H1 (cell line): ENCODE measurements around the gene SEZ6. TPM values are rescaled to one million over a fixed set of nuclear protein-coding genes. Genes with fewer than 3 reads are reported as not detected.

ENCODE experiments used
- CTCF ChIA-PET: fragments of 300-600 bp; sonication (Branson Sonifier 250); formaldehyde crosslinking; loops from one replicate; lab custom pipeline; 2021; ENCODE audit not compliant: partially characterized antibody; lab: Charles Lee
- POLR2A ChIA-PET: fragments of 300-600 bp; sonication (Branson Sonifier 250); formaldehyde crosslinking; loops from one replicate; lab custom pipeline; 2021; ENCODE audit warnings: inconsistent platforms; ENCODE audit not compliant: partially characterized antibody; lab: Charles Lee
- DNase-seq, 2 experiments: peaks; one replicate each; pipeline versions ENCODE4 v3.0.0 to v3.0.0-alpha.2; 2010 to 2022; ENCODE audit warnings: low spot score in 2 of 2, low read depth in 1 of 2, mixed read lengths in 1 of 2
- FAIRE-seq: peaks from 2 replicates; lab custom pipeline; 2011; peaks lifted over from hg19 to GRCh38; lab: Jason Lieb, UNC
- H2AFZ ChIP-seq: 2 replicates; pipeline ENCODE4 v1.8.1; 2012; ENCODE audit warnings: low read length, inconsistent platforms
- H2AK5ac ChIP-seq: 2 replicates; pipeline ENCODE4 v1.6.1; 2013; ENCODE audit warnings: low read depth, low read length
- H2BK120ac ChIP-seq: replicated peaks from 2 replicates; pipeline ENCODE3; 2013; ENCODE audit warnings: low read depth, low read length, inconsistent platforms
- H2BK12ac ChIP-seq: 2 replicates; pipeline ENCODE4 v1.6.1; 2013; ENCODE audit warnings: low read depth, low read length
- H2BK15ac ChIP-seq: 2 replicates; pipeline ENCODE4 v1.6.1; 2013; ENCODE audit warnings: low read length
- H2BK20ac ChIP-seq: 2 replicates; pipeline ENCODE4 v1.6.1; 2013; ENCODE audit warnings: low read length
- H2BK5ac ChIP-seq: 2 replicates; pipeline ENCODE4 v1.6.1; 2013; ENCODE audit warnings: low read depth, low read length
- H3K14ac ChIP-seq: 2 replicates; pipeline ENCODE4 v1.6.1; 2013; ENCODE audit warnings: inconsistent platforms; ENCODE audit not compliant: insufficient read length
- H3K18ac ChIP-seq: 2 replicates; pipeline ENCODE4 v1.6.1; 2013; ENCODE audit warnings: low read length; ENCODE audit errors: extremely low read depth
- H3K23ac ChIP-seq: 2 replicates; pipeline ENCODE4 v1.6.1; 2013; ENCODE audit warnings: inconsistent platforms; ENCODE audit not compliant: insufficient read length
- H3K23me2 ChIP-seq: 2 replicates; pipeline ENCODE4 v1.6.1; 2013; ENCODE audit warnings: low read depth, low read length
- H3K27ac ChIP-seq: 2 replicates; pipeline ENCODE4 v1.6.1; 2011; ENCODE audit warnings: low read depth, low read length, inconsistent platforms
- H3K27me3 ChIP-seq, 4 experiments: replicated peaks in 1 of 4; 1 replicate in 1 of 4; 2 replicates in 3 of 4; pipeline versions ENCODE4 v1.6.1 to v1.8.1; 2011 to 2013; ENCODE audit warnings: low read length in 3 of 4, mild to moderate bottlenecking in 3 of 4, inconsistent platforms in 2 of 4, mixed read lengths in 2 of 4, moderate library complexity in 1 of 4; ENCODE audit not compliant: control insufficient read depth in 3 of 4, insufficient read depth in 3 of 4; ENCODE audit errors: extremely low read depth in 1 of 4
- H3K36me3 ChIP-seq, 4 experiments: 2 replicates each; pipeline versions ENCODE4 v1.6.1 to v1.8.1; 2011 to 2013; ENCODE audit warnings: mild to moderate bottlenecking in 4 of 4, low read length in 3 of 4, moderate library complexity in 2 of 4, control low read depth in 1 of 4, inconsistent platforms in 1 of 4; ENCODE audit not compliant: insufficient read depth in 4 of 4, control insufficient read depth in 2 of 4
- H3K4ac ChIP-seq: replicated peaks from 2 replicates; pipeline ENCODE3; 2013; ENCODE audit warnings: low read length, low read depth, mixed read lengths, inconsistent platforms; ENCODE audit not compliant: insufficient read length
- H3K4me1 ChIP-seq, 4 experiments: replicated peaks in 1 of 4; 1 replicate in 1 of 4; 2 replicates in 3 of 4; pipeline versions ENCODE4 v1.6.1 to v1.8.1; 2011 to 2013; ENCODE audit warnings: low read length in 3 of 4, inconsistent platforms in 2 of 4, mixed read lengths in 1 of 4; ENCODE audit not compliant: insufficient read depth in 4 of 4, control insufficient read depth in 3 of 4
- H3K4me2 ChIP-seq, 2 experiments: 2 replicates each; pipeline versions ENCODE4 v1.6.1 to v1.8.1; 2011 to 2013; ENCODE audit warnings: low read depth in 2 of 2, low read length in 2 of 2, control low read depth in 1 of 2, inconsistent platforms in 1 of 2, mild to moderate bottlenecking in 1 of 2; ENCODE audit not compliant: insufficient read depth in 1 of 2
- H3K4me3 ChIP-seq, 4 experiments: fragments of 200-600, 300-600 bp in 1 of 4; sonication (generic), shearing (Covaris generic), sonication (Bioruptor Twin) in 1 of 4; 2 replicates each; pipeline versions ENCODE4 v1.5.1 to v1.8.1; 2011 to 2016; ENCODE audit warnings: low read length in 4 of 4, low read depth in 3 of 4, control low read depth in 2 of 4, inconsistent platforms in 2 of 4, mild to moderate bottlenecking in 2 of 4, mixed read lengths in 1 of 4, moderate library complexity in 1 of 4; ENCODE audit not compliant: insufficient read depth in 2 of 4; ENCODE audit errors: extremely low read depth in 1 of 4
- H3K56ac ChIP-seq: replicated peaks from 2 replicates; pipeline ENCODE3; 2013; ENCODE audit warnings: low read depth, mild to moderate bottlenecking, mixed read lengths, low read length, inconsistent platforms; ENCODE audit not compliant: insufficient read length
- H3K79me1 ChIP-seq: 2 replicates; pipeline ENCODE4 v1.6.1; 2013; ENCODE audit warnings: low read depth, low read length, control low read depth
- H3K79me2 ChIP-seq, 2 experiments: 2 replicates each; pipeline versions ENCODE4 v1.6.1 to v1.8.1; 2012 to 2013; ENCODE audit warnings: low read length in 2 of 2, mild to moderate bottlenecking in 2 of 2, inconsistent platforms in 1 of 2; ENCODE audit not compliant: insufficient read depth in 2 of 2, control insufficient read depth in 1 of 2
- H3K9ac ChIP-seq, 4 experiments: replicated peaks in 1 of 4; 1 replicate in 1 of 4; 2 replicates in 3 of 4; pipeline versions ENCODE4 v1.6.1 to v1.8.1; 2011 to 2013; ENCODE audit warnings: low read depth in 3 of 4, low read length in 3 of 4, control low read depth in 2 of 4, mild to moderate bottlenecking in 2 of 4, moderate library complexity in 2 of 4, inconsistent platforms in 1 of 4; ENCODE audit errors: extremely low read depth in 1 of 4
- H3K9me3 ChIP-seq, 2 experiments: 2 replicates each; pipeline versions ENCODE4 v1.6.1 to v1.8.1; 2012 to 2013; ENCODE audit warnings: mild to moderate bottlenecking in 2 of 2, moderate library complexity in 2 of 2, control low read depth in 1 of 2, inconsistent platforms in 1 of 2, low read depth in 1 of 2, low read length in 1 of 2, mixed read lengths in 1 of 2; ENCODE audit not compliant: insufficient read depth in 2 of 2
- H4K20me1 ChIP-seq, 2 experiments: replicated peaks in 1 of 2; 2 replicates each; pipeline versions ENCODE3 to v1.8.1; 2011 to 2013; ENCODE audit warnings: inconsistent platforms in 2 of 2, low read length in 2 of 2, mild to moderate bottlenecking in 1 of 2; ENCODE audit not compliant: insufficient read depth in 2 of 2, control insufficient read depth in 1 of 2
- H4K5ac ChIP-seq: 2 replicates; pipeline ENCODE4 v1.6.1; 2013; ENCODE audit warnings: low read length, low read depth, mixed read lengths, inconsistent platforms; ENCODE audit not compliant: insufficient read length
- H4K8ac ChIP-seq: 2 replicates; pipeline ENCODE4 v1.8.0; 2013; ENCODE audit warnings: mild to moderate bottlenecking, moderate library complexity, low read length, inconsistent platforms; ENCODE audit not compliant: insufficient read depth; ENCODE audit errors: extremely low read depth
- H4K91ac ChIP-seq: replicated peaks from 2 replicates; pipeline ENCODE3; 2013; ENCODE audit warnings: low read length, mixed read lengths, inconsistent platforms; ENCODE audit not compliant: insufficient read length
- FOSL1 ChIP-seq: IDR thresholded peaks from 2 replicates; pipeline ENCODE4 v1.6.1; 2011; ENCODE audit warnings: mild to moderate bottlenecking, low read depth, low read length, moderate library complexity; ENCODE audit not compliant: insufficient read depth
- YY1 ChIP-seq: IDR thresholded peaks from 2 replicates; pipeline ENCODE4 v1.6.1; 2011; ENCODE audit warnings: low read depth, mild to moderate bottlenecking, low read length
- WGBS, 2 experiments: shearing (Covaris generic) in 1 of 2; methylation state at CpG; one replicate each; pipeline versions ENCODE4 v1.1.6 to v1.1.7; 2013 to 2015; ENCODE audit warnings: low lambda C conversion rate in 2 of 2, mixed read lengths in 2 of 2, inconsistent platforms in 1 of 2, low coverage in 1 of 2, missing lambda C conversion rate in 1 of 2; ENCODE audit not compliant: insufficient replicate concordance in 2 of 2, insufficient coverage in 1 of 2, insufficient read length in 1 of 2; ENCODE audit errors: extremely low coverage in 1 of 2, missing lambda C conversion rate in 1 of 2; 5-methylcytosine and 5-hydroxymethylcytosine counted together
- polyA plus RNA-seq, 7 experiments: library from polyadenylated mRNA; depleted of rRNA in 3 of 7; stranded (reverse) in 5 of 7; unstranded in 2 of 7; fragments of >200 nt in 5 of 7; fragments of 200-250 nt in 2 of 7; gene quantifications; 1 replicate in 5 of 7; 2 replicates in 1 of 7; 4 replicates in 1 of 7; pipeline versions ENCODE4 v1.2.1 to v1.2.3, GENCODE V29; 2011 to 2013; ENCODE audit warnings: missing spikeins in 2 of 7, mixed read lengths in 2 of 7
- total RNA-seq: library from RNA; stranded (reverse); fragmentation: NEBNext Ultra II Directional; extraction: Animal tissue kit (Norgen Biotek cat#: 25700); gene quantifications from 2 replicates; pipeline ENCODE4 v1.2.1, GENCODE V29; 2021

SEZ6 gene
- total and polyA plus RNA-seq, 2 of the 8 experiments (the other 6 are each of a cell fraction or from before 2014, with no cell fraction given) = 6.9 to 16.1 TPM

DNA sequence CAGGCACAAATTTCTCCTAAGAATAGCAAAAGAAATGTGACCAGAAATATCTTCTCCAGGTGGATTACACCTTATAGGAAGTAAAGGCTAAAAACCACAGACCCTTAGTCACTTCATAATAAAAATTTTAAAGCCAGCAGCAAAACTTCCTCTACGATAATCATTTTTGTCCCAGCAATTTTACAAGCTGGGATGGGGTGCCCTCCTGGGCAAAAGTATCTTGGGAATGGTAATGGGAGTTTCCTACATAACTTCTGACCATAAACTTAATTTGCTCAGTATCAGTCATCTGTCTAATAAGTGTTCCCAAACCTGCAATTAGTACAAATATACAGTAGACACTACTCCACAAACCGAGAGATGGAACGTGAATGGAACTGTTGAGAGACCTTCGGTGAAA lies 57.5 kb downstream of the SEZ6 start:
- Histone ChIP-seq H3K79me1 (peaks cover 2% of the 10 kb centered on the region), H4K5ac (no peak overlapping the region), H2AK5ac (no peak overlapping the region), H3K23me2 (peaks cover 9% of the 10 kb centered on the region), H3K79me2 (peaks cover 55 to 75% of the 10 kb centered on the region in 2 experiments), H3K14ac (no peak overlapping the region), H3K18ac (no peak overlapping the region), H3K27me3 (no peaks in the 10 kb centered on the region), H2BK20ac (no peak overlapping the region), H3K4me3 (peak overlapping the region; percentile 68 to 97 (median 94)), H3K9ac (peak overlapping the region in 3 of 4 experiments; percentile 39 to 84 (median 81); a peak in 4 of 7 replicates), H4K91ac (no peak overlapping the region), H3K23ac (no peak overlapping the region), H4K20me1 (peaks cover 6 to 10% of the 10 kb centered on the region in 2 experiments), H2BK120ac (no peak overlapping the region), H3K36me3 (peaks cover 0 to 21% (median 2%) of the 10 kb centered on the region in 4 experiments; a peak in 4 of 8 replicates), H3K4me1 (peaks cover 7 to 13% (median 9%) of the 10 kb centered on the region in 4 experiments; a peak in 5 of 7 replicates), H4K8ac (no peak overlapping the region), H3K4me2 (peak overlapping the region; percentile 86 to 89), H3K9me3 (no peaks in the 10 kb centered on the region), H2AFZ (no peak overlapping the region), H2BK15ac (peak overlapping the region; percentile 9; the same call in 1 of the 2 replicates), H3K27ac (0 out of 2 replicates have a peak overlapping the region, but pooled peaks have one; percentile 76), H2BK12ac (no peak overlapping the region), H3K4ac (no peak overlapping the region), H2BK5ac (no peak overlapping the region), H3K56ac (no peak overlapping the region)
- ChIA-PET POLR2A (interaction anchor here (0.9 to 6.3 kb wide), 9 partner anchors 8 to 237 kb away, joined by 3 to 73 read pairs (median 15); partner anchors contain the start of genes FLOT2, NEK8, PROCA1 and TLCD1), CTCF (interaction anchor here (1.2 to 2.9 kb wide), 3 partner anchors 11 to 185 kb away, joined by 4 to 10 read pairs (median 6); no protein-coding TSS in a partner anchor)
- WGBS, 2 experiments = 64% methylated on average over 4 of the region's 4 CpGs; no CpG with 5 or more reads in 1 of the 2 experiments
- DNase-seq (no peak), FAIRE-seq (no peak)
- TF ChIP-seq YY1 (no peak), FOSL1 (no peak)
